Measurements from ENCODE around the gene PSMG4. TPM values are rescaled to one million over a fixed set of nuclear protein-coding genes. Genes with fewer than 3 reads are reported as not detected.

The PSMG4 gene
- total and polyA plus RNA-seq, 2 of the 8 experiments (the other 6 are each of a cell fraction or from before 2014, with no cell fraction given): 40.6 to 113 TPM

DNA sequence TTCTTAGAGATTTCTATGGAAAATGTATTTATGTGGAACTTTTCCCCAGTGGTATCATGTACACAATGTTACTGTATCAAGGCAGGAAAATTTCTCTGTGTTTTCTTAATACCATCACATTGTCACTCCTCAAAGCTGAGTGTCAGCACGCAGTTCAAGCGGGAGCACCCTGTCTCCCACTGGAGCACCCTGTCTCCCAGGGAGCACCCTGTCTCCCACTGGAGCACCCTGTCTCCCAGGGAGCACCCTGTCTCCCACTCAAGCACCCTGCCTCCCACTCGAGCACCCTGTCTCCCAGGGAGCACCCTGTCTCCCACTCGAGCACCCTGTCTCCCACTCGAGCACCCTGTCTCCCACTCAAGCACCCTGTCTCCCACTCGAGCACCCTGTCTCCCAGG is 51.3 kb downstream of the PSMG4 start:
- no peaks in the 10 kb centered on the region for H3K27me3 ChIP-seq (replicated peaks in 1 of 4; ENCODE audit: control insufficient read depth in 3 of 4, extremely low read depth in 1 of 4, insufficient read depth in 3 of 4, low read length in 3 of 4)
- no peak overlapping the region for H2BK20ac ChIP-seq (ENCODE audit: low read length)
- no peaks in the 10 kb centered on the region for H3K9me3 ChIP-seq (ENCODE audit: insufficient read depth in 2 of 2, low read depth in 1 of 2, low read length in 1 of 2)
- no peak overlapping the region for H2BK15ac ChIP-seq (ENCODE audit: low read length)
- no peak overlapping the region for H3K4ac ChIP-seq (replicated peaks; ENCODE audit: insufficient read length, low read depth, low read length)
- no peak overlapping the region for H3K9ac ChIP-seq (replicated peaks in 1 of 4; ENCODE audit: extremely low read depth in 1 of 4, low read depth in 3 of 4, low read length in 3 of 4)
- H3K79me2 ChIP-seq (ENCODE audit: control insufficient read depth in 1 of 2, insufficient read depth in 2 of 2, low read length in 2 of 2): no peaks in the 10 kb centered on the region
- peaks cover 10% of the 10 kb centered on the region; the same call in 1 of the 2 replicates for H3K79me1 ChIP-seq (ENCODE audit: low read depth, low read length)
- no peak for FAIRE-seq
- H2AFZ ChIP-seq (ENCODE audit: low read length): no peak overlapping the region
- no peak overlapping the region; a peak in 1 of 8 replicates for H3K4me3 ChIP-seq (ENCODE audit: extremely low read depth in 1 of 4, insufficient read depth in 2 of 4, low read depth in 3 of 4, low read length in 4 of 4)
- no peaks in the 10 kb centered on the region for H4K20me1 ChIP-seq (replicated peaks in 1 of 2; ENCODE audit: control insufficient read depth in 1 of 2, insufficient read depth in 2 of 2, low read length in 2 of 2)
- no peak overlapping the region for H3K56ac ChIP-seq (replicated peaks; ENCODE audit: insufficient read length, low read depth, low read length)
- H4K5ac ChIP-seq (ENCODE audit: insufficient read length, low read depth, low read length): no peak overlapping the region
- 88% methylated on average over 5 of the region's 6 CpGs; no CpG with 5 or more reads in 1 of the 2 experiments for WGBS, 2 experiments (ENCODE audit: extremely low coverage in 1 of 2, insufficient coverage in 1 of 2, insufficient read length in 1 of 2, insufficient replicate concordance in 2 of 2, low coverage in 1 of 2, low lambda C conversion rate in 2 of 2, missing lambda C conversion rate in 1 of 2)
- H3K14ac ChIP-seq (ENCODE audit: insufficient read length): no peak overlapping the region
- no peak overlapping the region for H3K18ac ChIP-seq (ENCODE audit: extremely low read depth, low read length)
- H3K36me3 ChIP-seq (ENCODE audit: control insufficient read depth in 2 of 4, insufficient read depth in 4 of 4, low read length in 3 of 4): no peaks in the 10 kb centered on the region
- CTCF ChIA-PET (ENCODE audit: partially characterized antibody): interaction anchor here (0.6 to 2.3 kb wide), 4 partner anchors 9 to 83 kb away, joined by 3 to 7 read pairs (median 4); no protein-coding TSS in a partner anchor
- DNase-seq (ENCODE audit: low read depth in 1 of 2, low spot score in 2 of 2): no peak
- H2BK12ac ChIP-seq (ENCODE audit: low read depth, low read length): no peak overlapping the region
- H4K91ac ChIP-seq (replicated peaks; ENCODE audit: insufficient read length, low read length): no peak overlapping the region
- H4K8ac ChIP-seq (ENCODE audit: extremely low read depth, insufficient read depth, low read length): no peak overlapping the region
- H3K4me1 ChIP-seq (replicated peaks in 1 of 4; ENCODE audit: control insufficient read depth in 3 of 4, insufficient read depth in 4 of 4, low read length in 3 of 4): peaks cover 0 to 5% (median 2%) of the 10 kb centered on the region in 4 experiments; a peak in 3 of 7 replicates
- no peak overlapping the region for H3K27ac ChIP-seq (ENCODE audit: low read depth, low read length)
- no peak overlapping the region for H3K23ac ChIP-seq (ENCODE audit: insufficient read length)
- POLR2A ChIA-PET (ENCODE audit: partially characterized antibody): interaction anchor here (0.7 kb wide), 1 partner anchor 19 kb away, joined by 5 read pairs; no protein-coding TSS in a partner anchor
- no peak overlapping the region for H2BK5ac ChIP-seq (ENCODE audit: low read depth, low read length)
- H3K23me2 ChIP-seq (ENCODE audit: low read depth, low read length): no peaks in the 10 kb centered on the region
- no peak overlapping the region for H3K4me2 ChIP-seq (ENCODE audit: insufficient read depth in 1 of 2, low read depth in 2 of 2, low read length in 2 of 2)
- no peak for TF ChIP-seq NANOG (IDR thresholded peaks at IDR 0.05; ENCODE audit: insufficient read depth, low read depth, low read length, poor library complexity, severe bottlenecking)
- no peak for TF ChIP-seq KDM4A (IDR thresholded peaks at IDR 0.05; ENCODE audit: low read depth, low read length, severe bottlenecking)
- no peak for TF ChIP-seq TCF12 (IDR thresholded peaks at IDR 0.05; ENCODE audit: low read depth, low read length)
- TF ChIP-seq CHD2 (IDR thresholded peaks at IDR 0.05; ENCODE audit: low read length): no peak
- TF ChIP-seq SP1 (IDR thresholded peaks at IDR 0.05; ENCODE audit: low read depth, low read length): no peak
- no peak for TF ChIP-seq CBX5 (IDR thresholded peaks at IDR 0.05; ENCODE audit: low read depth, low read length)
- TF ChIP-seq PHF8 (conservative IDR thresholded peaks at IDR 0.05; ENCODE audit: low read depth, low read length): no peak
- no peak for TF ChIP-seq ZNF274 (IDR thresholded peaks at IDR 0.05; ENCODE audit: borderline replicate concordance, extremely low read depth, low read length)
- no peak for TF ChIP-seq SP2 (IDR thresholded peaks at IDR 0.05; ENCODE audit: low read length)
- TF ChIP-seq SP4 (IDR thresholded peaks at IDR 0.05; ENCODE audit: low read length): no peak
- TF ChIP-seq RXRA (IDR thresholded peaks at IDR 0.05; ENCODE audit: insufficient read depth, low read depth, low read length): no peak
- TF ChIP-seq BRCA1 (IDR thresholded peaks at IDR 0.05; ENCODE audit: low read depth, low read length): no peak
- TF ChIP-seq HDAC2 (IDR thresholded peaks at IDR 0.05; ENCODE audit: borderline replicate concordance in 1 of 2, low read depth in 2 of 2, low read length in 2 of 2): no peak
- TF ChIP-seq NRF1 (IDR thresholded peaks at IDR 0.05; ENCODE audit: low read depth, low read length): no peak
- no peak for TF ChIP-seq TAF7 (optimal IDR thresholded peaks at IDR 0.05; ENCODE audit: borderline replicate concordance, low read depth, low read length)
- H2BK120ac ChIP-seq (replicated peaks; ENCODE audit: low read depth, low read length): no peak overlapping the region
- no peak overlapping the region for H2AK5ac ChIP-seq (ENCODE audit: low read depth, low read length)

Measured in H1 (cell line).